ENCODE results near the gene WBP4. TPM values are rescaled to one million over a fixed set of nuclear protein-coding genes. Genes with fewer than 3 reads are reported as not detected.

The WBP4 gene
- total and polyA plus RNA-seq, 2 of the 13 experiments (the other 11 are each of a cell fraction or from before 2014, with no cell fraction given) = 6.7 to 11.7 TPM

DNA sequence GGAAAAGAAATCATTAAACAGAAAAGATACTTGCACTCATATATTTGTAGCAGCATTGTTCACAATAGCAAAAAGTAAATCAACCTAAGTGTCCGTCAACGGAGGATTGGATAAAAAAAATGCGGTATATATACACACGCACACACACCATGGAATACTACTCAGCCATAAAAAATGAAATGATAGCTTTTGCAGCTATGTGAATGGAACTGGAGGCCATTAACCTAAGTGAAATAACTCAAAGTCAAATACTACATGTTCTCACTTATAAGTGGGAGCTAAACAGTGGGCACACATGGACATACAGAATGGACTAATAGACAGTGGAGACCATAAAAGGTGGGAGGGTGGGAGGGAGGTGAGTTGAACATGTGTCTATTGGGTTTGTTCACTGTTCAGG, 18.4 kb downstream of the WBP4 start:
- in situ Hi-C loops (cut with HindIII; ENCODE audit: extremely low pct_ligation_motif_present, low pct_unique_long_range_greater_than_20kb) = no loop called here
- H3K79me2 ChIP-seq (ENCODE audit: insufficient read depth, low read length) = no peaks in the 10 kb centered on the region
- no peaks in the 10 kb centered on the region for H3K9me3 ChIP-seq (ENCODE audit: low read length)
- no TSS peak for BruUV-seq (replicated peaks)
- no peak overlapping the region for H3K4me2 ChIP-seq (ENCODE audit: low read depth, low read length)
- H3K4me1 ChIP-seq (ENCODE audit: insufficient read depth, low read length) = no peaks in the 10 kb centered on the region
- no peaks in the 10 kb centered on the region for H4K20me1 ChIP-seq (ENCODE audit: insufficient read depth, low read length)
- no peak overlapping the region for H2AFZ ChIP-seq (ENCODE audit: low read length)
- no peak for ATAC-seq
- 99% methylated on average over 4 of the region's 4 CpGs for WGBS (ENCODE audit: low lambda C conversion rate)
- no peak for FAIRE-seq
- H3K27me3 ChIP-seq (ENCODE audit: control insufficient read depth in 1 of 2, insufficient read depth in 2 of 2, low read length in 2 of 2) = no peaks in the 10 kb centered on the region
- no peak overlapping the region for H3K27ac ChIP-seq (ENCODE audit: extremely low read length, insufficient read depth, low read length)
- H3K36me3 ChIP-seq (replicated peaks in 1 of 2; ENCODE audit: control insufficient read depth in 1 of 2, insufficient read depth in 2 of 2, low read length in 2 of 2) = peaks cover 7 to 41% of the 10 kb centered on the region in 2 experiments
- ChIA-PET CTCF (ENCODE audit: low intra/inter-chr PET ratio, low total read pairs) (no interaction called here), POLR2A (no interaction called here)
- intact Hi-C loops (cut with micrococcal nuclease; ENCODE audit: unreplicated experiment) = loop anchor here (10.0 kb wide), 1 partner anchor 115 kb away; the partner anchor contains the start of gene KBTBD7
- no peak for DNase-seq (ENCODE audit: low spot score)
- no peak overlapping the region for H3K4me3 ChIP-seq (replicated peaks in 1 of 3; ENCODE audit: insufficient read depth in 1 of 3, low read depth in 2 of 3, low read length in 3 of 3)
- no peak overlapping the region for H3K9ac ChIP-seq (ENCODE audit: insufficient read depth, low read depth, low read length)
- no peak for TF ChIP-seq ZNF850 (CRISPR knock-in tag; conservative IDR thresholded peaks at IDR 0.05)
- TF ChIP-seq, protein P1, sequence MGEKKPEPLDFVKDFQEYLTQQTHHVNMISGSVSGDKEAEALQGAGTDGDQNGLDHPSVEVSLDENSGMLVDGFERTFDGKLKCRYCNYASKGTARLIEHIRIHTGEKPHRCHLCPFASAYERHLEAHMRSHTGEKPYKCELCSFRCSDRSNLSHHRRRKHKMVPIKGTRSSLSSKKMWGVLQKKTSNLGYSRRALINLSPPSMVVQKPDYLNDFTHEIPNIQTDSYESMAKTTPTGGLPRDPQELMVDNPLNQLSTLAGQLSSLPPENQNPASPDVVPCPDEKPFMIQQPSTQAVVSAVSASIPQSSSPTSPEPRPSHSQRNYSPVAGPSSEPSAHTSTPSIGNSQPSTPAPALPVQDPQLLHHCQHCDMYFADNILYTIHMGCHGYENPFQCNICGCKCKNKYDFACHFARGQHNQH (CRISPR knock-in tag; IDR thresholded peaks at IDR 0.05) = no peak
- no peak for TF ChIP-seq ZEB1 (IDR thresholded peaks at IDR 0.05; ENCODE audit: insufficient replicate concordance, low read depth)
- no peak for TF ChIP-seq HMG20A (CRISPR knock-in tag; IDR thresholded peaks at IDR 0.05; ENCODE audit: borderline replicate concordance)
- TF ChIP-seq, protein P2, sequence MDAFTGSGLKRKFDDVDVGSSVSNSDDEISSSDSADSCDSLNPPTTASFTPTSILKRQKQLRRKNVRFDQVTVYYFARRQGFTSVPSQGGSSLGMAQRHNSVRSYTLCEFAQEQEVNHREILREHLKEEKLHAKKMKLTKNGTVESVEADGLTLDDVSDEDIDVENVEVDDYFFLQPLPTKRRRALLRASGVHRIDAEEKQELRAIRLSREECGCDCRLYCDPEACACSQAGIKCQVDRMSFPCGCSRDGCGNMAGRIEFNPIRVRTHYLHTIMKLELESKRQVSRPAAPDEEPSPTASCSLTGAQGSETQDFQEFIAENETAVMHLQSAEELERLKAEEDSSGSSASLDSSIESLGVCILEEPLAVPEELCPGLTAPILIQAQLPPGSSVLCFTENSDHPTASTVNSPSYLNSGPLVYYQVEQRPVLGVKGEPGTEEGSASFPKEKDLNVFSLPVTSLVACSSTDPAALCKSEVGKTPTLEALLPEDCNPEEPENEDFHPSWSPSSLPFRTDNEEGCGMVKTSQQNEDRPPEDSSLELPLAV (CRISPR knock-in tag; conservative IDR thresholded peaks at IDR 0.05; ENCODE audit: low read depth) = no peak
- TF ChIP-seq ZNF546 (CRISPR knock-in tag; conservative IDR thresholded peaks at IDR 0.05) = no peak
- TF ChIP-seq, protein P3, sequence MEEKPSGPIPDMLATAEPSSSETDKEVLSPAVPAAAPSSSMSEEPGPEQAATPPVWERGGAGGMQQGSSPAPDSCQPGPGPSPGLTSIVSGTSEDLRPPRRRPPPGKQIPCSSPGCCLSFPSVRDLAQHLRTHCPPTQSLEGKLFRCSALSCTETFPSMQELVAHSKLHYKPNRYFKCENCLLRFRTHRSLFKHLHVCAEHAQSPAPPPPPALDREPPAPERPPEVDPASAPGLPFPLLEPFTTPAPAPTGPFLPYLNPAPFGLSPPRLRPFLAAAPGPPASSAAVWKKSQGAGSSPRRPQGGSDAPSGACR (CRISPR knock-in tag; IDR thresholded peaks at IDR 0.05) = no peak

All from HepG2 (cell line).